C4-2B (cell line): ENCODE data around the gene JAK3.

ENCODE experiments used
- ZFX ChIP-seq: fragments of 450-650 bp; IDR thresholded peaks from 2 replicates; pipeline ENCODE4 v1.6.1; 2017
- TF ChIP-seq, protein P1 (sequence below): fragments of 450-650 bp; conservative IDR thresholded peaks from 2 replicates; pipeline ENCODE4 v1.5.1; 2017; ENCODE audit warnings: mild to moderate bottlenecking

DNA sequence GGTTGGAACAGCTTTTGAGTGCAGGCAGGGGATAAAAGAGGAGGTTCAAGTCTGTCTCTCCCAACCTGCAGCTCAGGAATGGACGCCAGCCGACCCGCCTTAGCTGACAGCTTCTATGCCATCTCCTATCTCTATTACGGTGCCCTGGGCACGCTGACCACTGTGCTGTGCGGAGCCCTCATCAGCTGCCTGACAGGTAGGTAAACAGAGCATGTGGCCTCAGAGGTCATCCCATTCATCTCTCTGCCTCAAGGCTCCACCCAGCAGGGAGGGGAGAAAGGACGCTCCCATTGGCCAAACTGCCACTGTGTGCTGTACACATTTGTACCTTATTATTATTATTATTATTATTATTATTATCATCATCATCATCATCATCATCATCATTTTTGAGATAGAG is 40.5 kb upstream of the JAK3 start:
- TF ChIP-seq, protein P1, sequence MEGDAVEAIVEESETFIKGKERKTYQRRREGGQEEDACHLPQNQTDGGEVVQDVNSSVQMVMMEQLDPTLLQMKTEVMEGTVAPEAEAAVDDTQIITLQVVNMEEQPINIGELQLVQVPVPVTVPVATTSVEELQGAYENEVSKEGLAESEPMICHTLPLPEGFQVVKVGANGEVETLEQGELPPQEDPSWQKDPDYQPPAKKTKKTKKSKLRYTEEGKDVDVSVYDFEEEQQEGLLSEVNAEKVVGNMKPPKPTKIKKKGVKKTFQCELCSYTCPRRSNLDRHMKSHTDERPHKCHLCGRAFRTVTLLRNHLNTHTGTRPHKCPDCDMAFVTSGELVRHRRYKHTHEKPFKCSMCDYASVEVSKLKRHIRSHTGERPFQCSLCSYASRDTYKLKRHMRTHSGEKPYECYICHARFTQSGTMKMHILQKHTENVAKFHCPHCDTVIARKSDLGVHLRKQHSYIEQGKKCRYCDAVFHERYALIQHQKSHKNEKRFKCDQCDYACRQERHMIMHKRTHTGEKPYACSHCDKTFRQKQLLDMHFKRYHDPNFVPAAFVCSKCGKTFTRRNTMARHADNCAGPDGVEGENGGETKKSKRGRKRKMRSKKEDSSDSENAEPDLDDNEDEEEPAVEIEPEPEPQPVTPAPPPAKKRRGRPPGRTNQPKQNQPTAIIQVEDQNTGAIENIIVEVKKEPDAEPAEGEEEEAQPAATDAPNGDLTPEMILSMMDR: no peak
- no peak for TF ChIP-seq ZFX
